SU-DHL-6 (cell line): Measurements from ENCODE around the gene OR10V1.
A peak's percentile ranks its signal among the peaks of the same experiment; 100 is the strongest.

Source experiments
- H2AFZ ChIP-seq: fragments of 200-600 bp; sonication (generic); 2 replicates; pipeline ENCODE4 v1.6.1; 2014; ENCODE audit warnings: low read depth, mild to moderate bottlenecking, moderate library complexity, mixed read lengths, antibody characterized with exemption, low read length; ENCODE audit not compliant: severe bottlenecking
- H3F3A ChIP-seq: fragments of 200-600 bp; shearing (Covaris generic); 2 replicates; pipeline ENCODE4 v1.6.0; 2016; ENCODE audit warnings: antibody characterized with exemption, mild to moderate bottlenecking; ENCODE audit not compliant: insufficient read depth
- H3K27ac ChIP-seq: fragments of 200-600 bp; sonication (generic); 2 replicates; pipeline ENCODE4 v1.5.1; 2016; ENCODE audit warnings: low read depth, mild to moderate bottlenecking, low read length, moderate library complexity, mixed read lengths
- H3K27me3 ChIP-seq: fragments of 200-600 bp; sonication (generic), shearing (Covaris generic); 2 replicates; pipeline ENCODE4 v1.6.0; 2014; ENCODE audit warnings: mild to moderate bottlenecking, low read length
- H3K36me3 ChIP-seq: fragments of 200-600 bp; sonication (generic); 2 replicates; pipeline ENCODE4 v1.6.1; 2014; ENCODE audit warnings: mild to moderate bottlenecking, low read length, mixed read lengths
- H3K4me2 ChIP-seq: fragments of 300-600, 200-600 bp; shearing (Covaris generic), sonication (generic); 2 replicates; pipeline ENCODE4 v1.6.0; 2014; ENCODE audit warnings: low read length, low read depth, mild to moderate bottlenecking; ENCODE audit not compliant: poor library complexity, severe bottlenecking
- H3K4me3 ChIP-seq: fragments of 200-600 bp; sonication (generic); 2 replicates; pipeline ENCODE4 v1.5.1; 2014; ENCODE audit warnings: antibody characterized with exemption, low read length, mild to moderate bottlenecking, mixed read lengths; ENCODE audit not compliant: insufficient read depth, poor library complexity, severe bottlenecking
- H3K79me2 ChIP-seq: fragments of 200-600 bp; sonication (generic); 2 replicates; pipeline ENCODE4 v1.6.1; 2014; ENCODE audit warnings: mild to moderate bottlenecking, low read length, moderate library complexity; ENCODE audit not compliant: insufficient read depth
- H3K9ac ChIP-seq: fragments of 200-600 bp; sonication (generic); 2 replicates; pipeline ENCODE4 v1.7.0; 2014; ENCODE audit warnings: mild to moderate bottlenecking, low read length
- H3K9me2 ChIP-seq: fragments of 200-600 bp; sonication (generic); replicated peaks from 2 replicates; pipeline ENCODE4 v1.6.1; 2014; ENCODE audit warnings: low read length; ENCODE audit not compliant: insufficient read depth
- H3K9me3 ChIP-seq: fragments of 200-600 bp; sonication (generic); 2 replicates; pipeline ENCODE4 v1.6.1; 2014; ENCODE audit warnings: low read length, mixed read lengths; ENCODE audit not compliant: insufficient read depth
- H4K20me1 ChIP-seq: fragments of 200-600 bp; sonication (generic); 2 replicates; pipeline ENCODE4 v1.6.1; 2014; ENCODE audit warnings: low read depth, mild to moderate bottlenecking, antibody characterized with exemption, low read length, moderate library complexity, mixed read lengths
- EZH2phosphoT487 ChIP-seq: fragments of 200-600 bp; sonication (generic), shearing (Covaris generic); conservative IDR thresholded peaks from 2 replicates; pipeline ENCODE4 v1.6.1; 2018; ENCODE audit warnings: mild to moderate bottlenecking, antibody characterized with exemption, low read length, moderate library complexity, mixed read lengths
- TF ChIP-seq, protein P1 (sequence below): fragments of 200-600 bp; sonication (generic); IDR thresholded peaks from one replicate; pipeline ENCODE4 v1.5.1; 2017; ENCODE audit warnings: antibody characterized with exemption, mild to moderate bottlenecking, low read length, moderate library complexity; ENCODE audit not compliant: insufficient read depth, poor library complexity, severe bottlenecking

OR10V1 gene

DNA sequence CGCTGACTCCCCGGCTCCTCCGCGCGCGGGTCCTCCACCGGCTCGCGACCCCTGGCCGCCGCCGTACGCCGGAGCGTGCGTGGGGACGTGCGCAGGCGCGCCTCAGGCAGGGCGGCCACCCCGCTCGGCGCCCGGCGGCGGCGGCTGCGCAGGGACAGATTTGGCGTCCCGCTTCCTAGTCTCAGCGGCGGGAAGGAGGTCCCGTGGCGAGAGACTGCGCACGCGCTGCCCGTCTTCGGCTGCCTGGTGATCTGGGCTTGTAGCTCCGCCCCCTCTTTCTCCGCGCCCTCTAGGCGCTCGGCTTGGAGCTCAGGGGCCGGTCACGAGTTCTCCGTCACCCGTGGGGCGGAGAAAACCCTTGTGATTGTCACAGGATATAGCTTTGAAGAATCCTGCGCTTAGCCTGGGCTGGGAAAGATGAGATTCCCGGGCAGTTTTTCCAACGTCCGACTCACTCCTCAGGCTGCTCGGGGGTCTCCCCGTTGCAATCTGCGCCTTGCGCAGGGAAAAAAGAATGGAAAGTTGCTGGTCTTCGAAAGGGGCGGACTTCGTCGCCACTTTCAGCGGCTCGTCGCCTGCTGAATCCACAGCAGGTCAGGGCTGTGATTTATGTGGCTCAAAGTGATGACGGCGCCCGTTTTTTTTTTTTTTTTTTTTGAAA, 44.6 kb downstream of the OR10V1 start, which contains the start of gene PATL1:
Gene PATL1 (minus strand): TSS at position 88 of the 661 bp plus-strand sequence. CDS start 142 bp downstream, outside the sequence.
- Histone ChIP-seq H3K4me3 (peak within 1 kb of the TSS; percentile 72), H3K9me3 (no peaks in the 10 kb centered on the region), H4K20me1 (no peaks in the 10 kb centered on the region), H3K9me2 (no peaks in the 10 kb centered on the region), H3K27me3 (no peaks in the 10 kb centered on the region), H3F3A (peaks cover 6% of the 10 kb centered on the region; the same call in 1 of the 2 replicates), H3K27ac (peak within 1 kb of the TSS; percentile 55), H3K79me2 (peaks cover 26% of the 10 kb centered on the region), H3K36me3 (peaks cover 15% of the 10 kb centered on the region), H2AFZ (peak within 1 kb of the TSS; percentile 97), H3K9ac (peak within 1 kb of the TSS; percentile 96), H3K4me2 (peak within 1 kb of the TSS; percentile 87)
- no peak for TF ChIP-seq EZH2phosphoT487
- TF ChIP-seq, protein P1, sequence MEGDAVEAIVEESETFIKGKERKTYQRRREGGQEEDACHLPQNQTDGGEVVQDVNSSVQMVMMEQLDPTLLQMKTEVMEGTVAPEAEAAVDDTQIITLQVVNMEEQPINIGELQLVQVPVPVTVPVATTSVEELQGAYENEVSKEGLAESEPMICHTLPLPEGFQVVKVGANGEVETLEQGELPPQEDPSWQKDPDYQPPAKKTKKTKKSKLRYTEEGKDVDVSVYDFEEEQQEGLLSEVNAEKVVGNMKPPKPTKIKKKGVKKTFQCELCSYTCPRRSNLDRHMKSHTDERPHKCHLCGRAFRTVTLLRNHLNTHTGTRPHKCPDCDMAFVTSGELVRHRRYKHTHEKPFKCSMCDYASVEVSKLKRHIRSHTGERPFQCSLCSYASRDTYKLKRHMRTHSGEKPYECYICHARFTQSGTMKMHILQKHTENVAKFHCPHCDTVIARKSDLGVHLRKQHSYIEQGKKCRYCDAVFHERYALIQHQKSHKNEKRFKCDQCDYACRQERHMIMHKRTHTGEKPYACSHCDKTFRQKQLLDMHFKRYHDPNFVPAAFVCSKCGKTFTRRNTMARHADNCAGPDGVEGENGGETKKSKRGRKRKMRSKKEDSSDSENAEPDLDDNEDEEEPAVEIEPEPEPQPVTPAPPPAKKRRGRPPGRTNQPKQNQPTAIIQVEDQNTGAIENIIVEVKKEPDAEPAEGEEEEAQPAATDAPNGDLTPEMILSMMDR = no peak

DNA sequence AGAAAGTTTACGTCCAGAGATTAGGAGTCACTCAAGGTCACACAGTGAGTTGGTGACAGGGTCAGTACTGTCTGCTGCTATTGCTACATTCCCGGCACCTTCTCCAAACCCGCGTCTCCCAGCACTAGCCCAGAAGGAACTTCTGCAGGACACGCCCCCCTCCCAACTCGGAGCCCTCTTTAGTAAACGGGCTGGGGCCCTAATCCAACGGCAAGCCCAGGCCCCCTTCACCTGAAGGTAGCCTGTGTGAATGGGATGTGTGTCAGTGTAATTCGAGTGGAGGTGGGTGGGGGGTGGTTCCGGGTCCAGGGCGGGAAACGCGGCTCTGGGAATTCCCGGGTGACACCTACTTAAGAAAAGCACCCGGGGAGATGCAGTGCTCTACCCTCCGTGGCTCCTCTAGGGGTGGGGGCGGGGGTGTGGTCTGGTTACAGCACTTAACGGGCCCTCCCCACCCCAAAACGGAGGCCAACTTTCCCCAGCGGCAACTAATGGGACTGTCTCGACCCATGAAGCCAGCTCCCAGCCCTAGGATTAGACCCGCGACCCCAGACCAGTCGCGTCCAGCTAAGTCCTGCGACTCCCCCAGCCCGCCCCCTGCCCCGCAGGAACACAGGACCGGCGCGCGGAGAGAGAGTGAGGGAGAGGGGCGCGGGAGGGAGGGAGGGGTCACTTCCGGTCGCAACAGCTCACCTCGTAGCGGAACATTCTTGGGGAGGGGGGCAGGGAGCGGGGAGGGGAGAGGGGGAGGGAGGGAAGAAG, 45.3 kb downstream of the OR10V1 start:
- Histone ChIP-seq H3K4me2 (peak overlapping the region; percentile 84), H3K9me3 (no peaks in the 10 kb centered on the region), H3F3A (peaks cover 6% of the 10 kb centered on the region; the same call in 1 of the 2 replicates), H3K36me3 (peaks cover 23% of the 10 kb centered on the region), H3K79me2 (peaks cover 33% of the 10 kb centered on the region), H3K27ac (peak overlapping the region; percentile 53), H3K4me3 (peak overlapping the region; percentile 72), H3K9me2 (no peaks in the 10 kb centered on the region), H2AFZ (peak overlapping the region; percentile 65), H3K9ac (peak overlapping the region; percentile 96), H3K27me3 (no peaks in the 10 kb centered on the region), H4K20me1 (no peaks in the 10 kb centered on the region)
- TF ChIP-seq, protein P1 = no peak
- no peak for TF ChIP-seq EZH2phosphoT487

DNA sequence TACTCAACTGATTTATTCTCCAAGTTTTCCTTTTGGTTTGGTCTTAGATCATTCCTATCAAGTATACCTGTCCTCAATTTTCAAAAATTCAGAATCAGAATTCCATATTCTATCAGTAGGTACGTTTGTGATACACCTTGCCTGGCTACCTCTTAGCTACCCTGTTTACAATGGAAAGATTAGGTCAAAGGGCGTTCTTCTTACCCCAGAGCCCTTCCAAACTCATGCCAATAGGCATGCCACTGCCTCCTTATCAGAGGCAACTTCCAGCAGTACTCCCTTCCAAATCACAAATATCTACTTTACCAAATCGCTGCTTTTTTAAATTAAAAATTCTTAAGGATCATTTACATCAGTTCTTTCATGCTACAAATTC, 45.8 kb downstream of the OR10V1 start:
- Histone ChIP-seq H3K4me2 (peak overlapping the region; percentile 84), H3K9me3 (no peaks in the 10 kb centered on the region), H3K9me2 (no peaks in the 10 kb centered on the region), H3K79me2 (peaks cover 38% of the 10 kb centered on the region), H3K36me3 (peaks cover 28% of the 10 kb centered on the region), H2AFZ (no peak overlapping the region), H3F3A (peaks cover 6% of the 10 kb centered on the region; the same call in 1 of the 2 replicates), H3K9ac (peak overlapping the region; percentile 96), H4K20me1 (no peaks in the 10 kb centered on the region), H3K4me3 (peak overlapping the region; percentile 72), H3K27me3 (no peaks in the 10 kb centered on the region), H3K27ac (no peak overlapping the region)
- no peak for TF ChIP-seq EZH2phosphoT487
- TF ChIP-seq, protein P1 = no peak
